Aorta (tissue), 5 donors: ENCODE results near the gene CBARP. TPM values are rescaled to one million over a fixed set of nuclear protein-coding genes. Genes with fewer than 3 reads are reported as not detected.
"Not testable (repeated sequence)": the region's sequence is repeated elsewhere in the genome, so short reads cannot be mapped to it uniquely, and the experiment has no call there.

Experiments used
- ATAC-seq: fragments of 200-7000 bp; cut with Tn5 transposase; one replicate; pipeline ENCODE4 v1.9.1; 2022; ENCODE audit warnings: moderate library complexity; ENCODE audit not compliant: low FRiP score
- DNase-seq, 2 donors: peaks; one replicate each; pipeline ENCODE4 v3.0.0-alpha.2; 2020
- H3K27ac ChIP-seq, 2 donors: one replicate each; pipeline ENCODE4 v1.5.1; 2013; ENCODE audit warnings: low read length in 2 of 2, mild to moderate bottlenecking in 2 of 2, moderate library complexity in 2 of 2, control low read depth in 1 of 2, inconsistent platforms in 1 of 2, low read depth in 1 of 2
- H3K27me3 ChIP-seq, 2 donors: one replicate each; pipeline ENCODE4 v1.6.1; 2013; ENCODE audit warnings: control low read depth in 1 of 2, low read length in 1 of 2, mild to moderate bottlenecking in 1 of 2, moderate library complexity in 1 of 2; ENCODE audit not compliant: insufficient read depth in 2 of 2, control insufficient read depth in 1 of 2
- H3K36me3 ChIP-seq, 2 donors: one replicate each; pipeline ENCODE4 v1.6.1; 2013; ENCODE audit warnings: control low read depth in 1 of 2, low read length in 1 of 2, mild to moderate bottlenecking in 1 of 2; ENCODE audit not compliant: insufficient read depth in 2 of 2, control insufficient read depth in 1 of 2
- H3K4me1 ChIP-seq, 2 donors: one replicate each; pipeline ENCODE4 v1.6.1; 2013; ENCODE audit warnings: low read length in 2 of 2, control low read depth in 1 of 2, mild to moderate bottlenecking in 1 of 2, moderate library complexity in 1 of 2; ENCODE audit not compliant: insufficient read depth in 2 of 2, control insufficient read depth in 1 of 2
- H3K4me3 ChIP-seq, 2 donors: one replicate each; pipeline ENCODE4 v1.5.1; 2013; ENCODE audit warnings: low read length in 2 of 2, control low read depth in 1 of 2, mild to moderate bottlenecking in 1 of 2
- H3K9me3 ChIP-seq: one replicate; pipeline ENCODE4 v1.6.1; 2013; ENCODE audit warnings: mild to moderate bottlenecking, low read length; ENCODE audit not compliant: control insufficient read depth
- WGBS, 2 donors: extraction: QIAGEN DNeasy Blood & Tissue Kit; methylation state at CpG; one replicate each; pipeline ENCODE4 v1.1.7; 2013; 5-methylcytosine and 5-hydroxymethylcytosine counted together
- intact Hi-C, 2 donors: fragments of 100-400 bp; cut with DNase I; formaldehyde crosslinking; loops; one replicate each; pipeline versions ENCODE4 v1.14.2 to v1.15.0; 2022
- polyA plus RNA-seq, 2 donors: library from polyadenylated mRNA; stranded (reverse); fragments of 200-250 nt; gene quantifications; one replicate each; pipeline ENCODE4 v1.2.3, GENCODE V29; 2013
- total RNA-seq, 2 donors: library from RNA; stranded (reverse); fragmentation: NEBNext Ultra II Directional; extraction: Animal tissue kit (Norgen Biotek cat#: 25700); gene quantifications; one replicate each; pipeline ENCODE4 v1.2.1, GENCODE V29; 2021
- donor health status: healthy with polysubstance abuse.
- donor health status: Bipolar disorder and iron deficiency.
- donor health status: DM: no; HTN: no; CAD: no.
- donor health status: DM: no; HTN: no; CAD: no.
- donor health status: DM: yes; HTN: yes; CAD: no.

CBARP gene
- total and polyA plus RNA-seq, 4 donors: 0.88 to 3.7 (median 2.0) TPM

- H3K4me1 ChIP-seq: no peaks in the 10 kb centered on the region
- peak overlapping the region; percentile 91 to 96 for H3K4me3 ChIP-seq
- intact Hi-C loops: no loop called here
- H3K9me3 ChIP-seq: no peaks in the 10 kb centered on the region
- DNase-seq (no peak), ATAC-seq (peak; percentile 46)
- H3K36me3 ChIP-seq: no peaks in the 10 kb centered on the region
- no peaks in the 10 kb centered on the region for H3K27me3 ChIP-seq
- peak overlapping the region; percentile 12 to 45 for H3K27ac ChIP-seq
- 1% methylated on average over 37 to 38 of the region's 38 CpGs for WGBS, 2 donors
Observed at GRCh38 chr19:1206864-1207450, 30.8 kb downstream of the CBARP start.

GRCh38 chr19:1206150-1206863, 31.5 kb downstream of the CBARP start:
- intact Hi-C loops: no loop called here
- no peaks in the 10 kb centered on the region for H3K27me3 ChIP-seq
- H3K27ac ChIP-seq: peak overlapping the region; percentile 32 to 45
- 0% methylated on average over 60 to 78 of the region's 78 CpGs for WGBS, 2 donors
- DNase-seq (no peak), ATAC-seq (no peak)
- H3K4me1 ChIP-seq: no peaks in the 10 kb centered on the region
- H3K9me3 ChIP-seq: no peaks in the 10 kb centered on the region
- H3K4me3 ChIP-seq: peak overlapping the region; percentile 91 to 96
- H3K36me3 ChIP-seq: no peaks in the 10 kb centered on the region

- Histone ChIP-seq H3K27me3 (no peaks in the 10 kb centered on the region), H3K4me3 (peak within 1 kb of the TSS; percentile 91 to 96), H3K27ac (peak within 1 kb of the TSS; percentile 32 to 35), H3K36me3 (no peaks in the 10 kb centered on the region), H3K9me3 (no peaks in the 10 kb centered on the region), H3K4me1 (no peaks in the 10 kb centered on the region)
- WGBS, 2 donors: 3 to 5% methylated on average over 68 to 114 of the region's 114 CpGs
- intact Hi-C loops: no loop called here
- ATAC-seq (peak; percentile 96), DNase-seq (peak; percentile 99 to 100)
Observed at GRCh38 chr19:1205114-1206099, 32.4 kb downstream of the CBARP start, which contains the start of gene STK11. Gene STK11, plus strand, starts transcription at chr19:1205778. Its CDS starts 1,136 bp downstream, at chr19:1206914.

GRCh38 chr19:1200614-1201013, 37.2 kb downstream of the CBARP start:
- H3K27me3 ChIP-seq, H3K4me1 ChIP-seq, H3K9me3 ChIP-seq, DNase-seq, H3K36me3 ChIP-seq, ATAC-seq, H3K27ac ChIP-seq, H3K4me3 ChIP-seq, intact Hi-C loops: not testable (repeated sequence)
- 82 to 86% methylated on average over 4 of the region's 4 CpGs for WGBS, 2 donors

- ATAC-seq: no peak
- WGBS, 2 donors: 88 to 95% methylated on average over 10 of the region's 10 CpGs
- H3K36me3 ChIP-seq: no peaks in the 10 kb centered on the region
- DNase-seq: no peak
- H3K4me3 ChIP-seq: no peak overlapping the region
- no peaks in the 10 kb centered on the region for H3K9me3 ChIP-seq
- H3K27me3 ChIP-seq: no peaks in the 10 kb centered on the region
- intact Hi-C loops: no loop called here
- H3K27ac ChIP-seq: no peak overlapping the region
- no peaks in the 10 kb centered on the region for H3K4me1 ChIP-seq
Observed at GRCh38 chr19:1199531-1199930, 38.3 kb downstream of the CBARP start.

GRCh38 chr19:1189419-1189818, 48.4 kb downstream of the CBARP start:
- Histone ChIP-seq H3K4me3 (no peak overlapping the region), H3K36me3 (no peaks in the 10 kb centered on the region), H3K27ac (no peak overlapping the region), H3K27me3 (no peaks in the 10 kb centered on the region), H3K4me1 (no peaks in the 10 kb centered on the region), H3K9me3 (no peaks in the 10 kb centered on the region)
- no peak for DNase-seq
- ATAC-seq: no peak
- intact Hi-C loops: no loop called here
- WGBS, 2 donors: 80 to 84% methylated on average over 9 of the region's 9 CpGs

GRCh38 chr19:1183543-1184172, 54.1 kb downstream of the CBARP start:
- intact Hi-C loops: no loop called here
- H3K4me1 ChIP-seq: no peaks in the 10 kb centered on the region
- no peaks in the 10 kb centered on the region for H3K36me3 ChIP-seq
- H3K4me3 ChIP-seq: no peak overlapping the region
- no peak for DNase-seq
- 83 to 84% methylated on average over 19 of the region's 19 CpGs for WGBS, 2 donors
- peak; percentile 27 for ATAC-seq
- no peak overlapping the region for H3K27ac ChIP-seq
- no peaks in the 10 kb centered on the region for H3K9me3 ChIP-seq
- no peaks in the 10 kb centered on the region for H3K27me3 ChIP-seq

- WGBS, 2 donors: 92% methylated on average over 11 of the region's 11 CpGs; no CpG with 5 or more reads in 1 of the 2 donors
Observed at GRCh38 chr19:1182727-1183126, 55.1 kb downstream of the CBARP start.

More at GRCh38 chr19:1182727-1183126, 55.1 kb downstream of the CBARP start:
- H3K36me3 ChIP-seq: no peaks in the 10 kb centered on the region
- intact Hi-C loops: no loop called here
- H3K4me3 ChIP-seq: no peak overlapping the region
- H3K27me3 ChIP-seq: no peaks in the 10 kb centered on the region
- no peaks in the 10 kb centered on the region for H3K4me1 ChIP-seq
- ATAC-seq: no peak
- no peaks in the 10 kb centered on the region for H3K9me3 ChIP-seq
- DNase-seq: no peak
- H3K27ac ChIP-seq: no peak overlapping the region
